OCI-LY7 (cell line): Measurements from ENCODE around the gene SDE2. TPM values are rescaled to one million over a fixed set of nuclear protein-coding genes. Genes with fewer than 3 reads are reported as not detected.
"Not testable (repeated sequence)": the region's sequence is repeated elsewhere in the genome, so short reads cannot be mapped to it uniquely, and the experiment has no call there.

ENCODE experiments used
- BruUV-seq: library from RNA; stranded (reverse); fragments of 400-500 nt; replicated peaks from 2 replicates; lab custom pipeline; 2021; lab: Mats Ljungman, UMichigan
- CTCF ChIA-PET: fragments of 300-600 bp; sonication (Branson Sonifier 250); formaldehyde crosslinking; loops from one replicate; lab custom pipeline; 2022; ENCODE audit warnings: antibody characterized with exemption; ENCODE audit not compliant: unreplicated experiment; lab: Charles Lee
- POLR2A ChIA-PET: fragments of 300-600 bp; sonication (Branson Sonifier 250); formaldehyde crosslinking; loops from one replicate; lab custom pipeline; 2022; ENCODE audit warnings: antibody characterized with exemption; lab: Charles Lee
- DNase-seq: peaks from one replicate; pipeline ENCODE4 v3.0.0-alpha.2; 2015; ENCODE audit warnings: low spot score
- H2AFZ ChIP-seq: fragments of 200-600 bp; sonication (generic), shearing (Covaris generic); 2 replicates; pipeline ENCODE4 v1.6.1; 2014; ENCODE audit warnings: mild to moderate bottlenecking, antibody characterized with exemption, low read length, moderate library complexity
- H3K27ac ChIP-seq: fragments of 200-600 bp; sonication (generic); 2 replicates; pipeline ENCODE4 v1.5.1; 2014; ENCODE audit warnings: mixed run types, low read depth, mild to moderate bottlenecking, moderate library complexity, low read length, inconsistent platforms; ENCODE audit not compliant: poor library complexity, severe bottlenecking
- H3K36me3 ChIP-seq: fragments of 200-600 bp; sonication (generic); 2 replicates; pipeline ENCODE4 v1.6.1; 2014; ENCODE audit warnings: mild to moderate bottlenecking, antibody characterized with exemption, low read length, moderate library complexity, mixed read lengths; ENCODE audit not compliant: insufficient read depth
- H3K4me1 ChIP-seq: fragments of 200-600 bp; sonication (generic); 2 replicates; pipeline ENCODE4 v1.5.1; 2014; ENCODE audit warnings: mild to moderate bottlenecking, low read length; ENCODE audit not compliant: insufficient read depth, poor library complexity, severe bottlenecking
- H3K4me2 ChIP-seq: fragments of 200-600 bp; sonication (generic); 2 replicates; pipeline ENCODE4 v1.6.1; 2014; ENCODE audit warnings: mild to moderate bottlenecking, low read length
- H3K4me3 ChIP-seq: fragments of 200-600 bp; sonication (generic); 2 replicates; pipeline ENCODE4 v1.5.1; 2014; ENCODE audit warnings: mild to moderate bottlenecking, low read depth, low read length; ENCODE audit not compliant: poor library complexity, severe bottlenecking
- H3K79me2 ChIP-seq: fragments of 200-600 bp; sonication (generic); 2 replicates; pipeline ENCODE4 v1.6.1; 2016; ENCODE audit warnings: low read depth, mild to moderate bottlenecking, low read length, moderate library complexity, mixed read lengths; ENCODE audit not compliant: insufficient read depth
- H3K9me2 ChIP-seq: fragments of 200-600 bp; sonication (generic); 2 replicates; pipeline ENCODE4 v1.6.1; 2016; ENCODE audit warnings: mild to moderate bottlenecking, low read length, mixed read lengths; ENCODE audit not compliant: insufficient read depth
- H3K9me3 ChIP-seq: fragments of 200-600 bp; sonication (generic); 2 replicates; pipeline ENCODE4 v1.6.1; 2014; ENCODE audit warnings: mild to moderate bottlenecking, mixed run types, low read length, mixed read lengths
- H4K20me1 ChIP-seq: fragments of 200-600 bp; sonication (generic); 2 replicates; pipeline ENCODE4 v1.6.1; 2014; ENCODE audit warnings: mild to moderate bottlenecking, antibody characterized with exemption, low read length, moderate library complexity, mixed read lengths; ENCODE audit not compliant: insufficient read depth
- CTCF ChIP-seq: fragments of 200-600 bp; sonication (generic); conservative IDR thresholded peaks from 2 replicates; pipeline ENCODE4 v1.5.1; 2014; ENCODE audit warnings: mild to moderate bottlenecking, antibody characterized with exemption, low read length, moderate library complexity, mixed read lengths
- EZH2phosphoT487 ChIP-seq: fragments of 200-600 bp; sonication (generic); IDR thresholded peaks from 2 replicates; pipeline ENCODE4 v1.6.1; 2018; ENCODE audit warnings: low read depth, borderline replicate concordance, mild to moderate bottlenecking, mixed run types, antibody characterized with exemption, low read length, moderate library complexity, mixed read lengths
- intact Hi-C: fragments of 100-400 bp; cut with micrococcal nuclease; formaldehyde crosslinking; loops from one replicate; pipeline ENCODE4 v1.10.0; 2022; ENCODE audit not compliant: unreplicated experiment
- total RNA-seq, 2 experiments: library from RNA; depleted of rRNA in 1 of 2; stranded (reverse); fragments of >200 nt in 1 of 2; shearing (Covaris generic) in 1 of 2; gene quantifications; 2 replicates each; pipeline ENCODE4 v1.2.3, GENCODE V29; 2014 to 2022

Gene SDE2
- total RNA-seq, 2 experiments from 2014 or later, result 18.2 to 25.0 TPM

GRCh38 chr1:226009650-226010044, 10.5 kb upstream of the SDE2 start:
- no peak overlapping the region for H3K27ac ChIP-seq
- H3K79me2 ChIP-seq, result no peaks in the 10 kb centered on the region
- no peaks in the 10 kb centered on the region for H3K9me3 ChIP-seq
- H3K36me3 ChIP-seq, result no peaks in the 10 kb centered on the region
- no peak overlapping the region for H3K4me3 ChIP-seq
- H3K9me2 ChIP-seq, result no peaks in the 10 kb centered on the region
- POLR2A ChIA-PET, result interaction anchor here (1.4 to 1.8 kb wide), 2 partner anchors 20 to 486 kb away, joined by 3 to 7 read pairs; no protein-coding TSS in a partner anchor
- no TSS peak for BruUV-seq
- no peaks in the 10 kb centered on the region for H4K20me1 ChIP-seq
- no peak for DNase-seq
- intact Hi-C loops, result no loop called here
- CTCF ChIA-PET, result no interaction called here
- H2AFZ ChIP-seq, result no peak overlapping the region
- H3K4me1 ChIP-seq, result no peaks in the 10 kb centered on the region
- H3K4me2 ChIP-seq, result no peak overlapping the region
- TF ChIP-seq CTCF, result no peak
- TF ChIP-seq EZH2phosphoT487, result no peak

- POLR2A ChIA-PET, result interaction anchor here (0.7 to 0.9 kb wide), 2 partner anchors 22 to 195 kb away, joined by 3 read pairs; no protein-coding TSS in a partner anchor
- DNase-seq, H2AFZ ChIP-seq, H3K9me3 ChIP-seq, H3K79me2 ChIP-seq, H3K4me3 ChIP-seq, CTCF ChIA-PET, H4K20me1 ChIP-seq, H3K27ac ChIP-seq, intact Hi-C loops, H3K9me2 ChIP-seq, H3K36me3 ChIP-seq, BruUV-seq, H3K4me2 ChIP-seq: not testable (repeated sequence)
- peaks cover 16% of the 10 kb centered on the region for H3K4me1 ChIP-seq
These were observed 8.2 kb upstream of the SDE2 start for GRCh38 chr1:226007126-226007892.

- Histone ChIP-seq H3K4me3 (no peak overlapping the region), H3K4me1 (peaks cover 22% of the 10 kb centered on the region), H3K9me2 (no peaks in the 10 kb centered on the region), H2AFZ (no peak overlapping the region), H3K36me3 (no peaks in the 10 kb centered on the region), H3K9me3 (no peaks in the 10 kb centered on the region), H3K79me2 (no peaks in the 10 kb centered on the region), H3K27ac (no peak overlapping the region), H3K4me2 (no peak overlapping the region), H4K20me1 (no peaks in the 10 kb centered on the region)
- CTCF ChIA-PET, result no interaction called here
- intact Hi-C loops, result no loop called here
- no peak for TF ChIP-seq EZH2phosphoT487
- TF ChIP-seq CTCF, result no peak
- DNase-seq, result no peak
- no TSS peak for BruUV-seq
- POLR2A ChIA-PET, result interaction anchor here (0.9 kb wide), 1 partner anchor 22 kb away, joined by 3 read pairs; no protein-coding TSS in a partner anchor
These were observed 7.5 kb upstream of the SDE2 start for GRCh38 chr1:226006686-226007085.
